T-helper 2 cell treated with Interferon-gamma antibody and Interleukin-4, amounts not matched to agents 100 ng/mL and 5 ng/mL, for 36 hours (primary cell): ENCODE results near the gene CDK14. TPM values are rescaled to one million over a fixed set of nuclear protein-coding genes. Genes with fewer than 3 reads are reported as not detected.
"Not testable (repeated sequence)": the region's sequence is repeated elsewhere in the genome, so short reads cannot be mapped to it uniquely, and the experiment has no call there.

ENCODE experiments used
- intact Hi-C: fragments of 100-400 bp; cut with micrococcal nuclease; formaldehyde crosslinking; loops from one replicate; pipeline ENCODE4 v1.15.1; 2023
- total RNA-seq: library from RNA; stranded (reverse); gene quantifications from 2 replicates; pipeline ENCODE4 v1.2.3, GENCODE V29; 2022

CDK14 gene
- total RNA-seq, 1 donor from 2014 or later = 0.09 TPM

DNA sequence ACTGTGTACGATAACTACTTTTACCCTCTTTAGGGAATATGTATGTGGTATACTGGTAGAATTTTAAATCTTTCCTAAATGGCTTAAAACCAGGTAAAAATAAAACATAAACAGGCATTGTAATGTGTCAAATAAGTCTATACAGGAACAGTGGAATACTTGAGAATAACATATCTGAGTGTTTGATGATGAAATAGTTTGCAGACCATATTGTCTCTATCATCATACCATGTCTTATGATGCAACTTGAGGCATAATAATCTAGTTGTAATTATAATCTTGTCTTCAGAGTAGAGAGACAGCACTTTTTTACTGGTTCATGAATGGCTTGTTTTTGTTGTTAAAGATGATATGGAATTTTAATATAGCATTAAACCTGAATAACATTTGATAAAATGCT, 293.5 kb downstream of the CDK14 start:
- intact Hi-C loops = no loop called here

DNA sequence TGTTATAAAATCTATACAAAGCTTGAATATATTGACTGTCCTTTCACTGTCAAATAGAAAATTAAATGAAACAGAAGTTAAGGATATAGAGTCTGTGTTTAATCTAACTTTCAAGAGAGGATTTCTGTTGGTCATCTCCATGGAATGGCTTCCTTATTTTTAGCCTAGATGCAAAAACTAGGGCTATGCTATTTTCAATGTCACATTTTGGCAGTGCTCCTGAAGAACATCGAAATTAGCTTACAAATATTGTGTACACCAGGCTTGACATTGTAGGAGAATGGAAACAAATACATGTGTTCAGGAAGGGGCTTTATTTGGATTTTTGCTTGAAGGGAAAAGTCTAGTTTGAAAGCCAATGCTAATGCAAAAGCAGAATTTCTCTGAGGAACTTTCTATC, 295.4 kb downstream of the CDK14 start:
- intact Hi-C loops = no loop called here

DNA sequence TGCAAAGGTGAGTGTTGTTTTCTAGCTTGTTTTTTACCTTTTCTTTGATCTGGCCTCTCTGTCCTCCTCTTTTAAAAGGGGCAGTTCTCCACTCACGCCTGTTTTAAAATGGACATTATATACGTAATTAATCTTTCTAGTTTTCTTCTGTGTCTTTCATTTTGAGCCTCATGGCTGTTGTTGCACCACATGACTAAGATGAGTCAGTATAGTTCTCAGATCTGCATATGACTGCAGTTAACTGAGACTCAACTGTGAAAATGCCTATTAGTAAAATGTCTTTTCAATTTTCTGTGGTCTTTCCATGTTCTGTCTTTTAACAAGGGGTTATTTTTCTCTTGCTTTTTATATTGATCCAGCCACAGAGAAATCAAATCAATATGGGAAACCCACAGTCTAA, 296.1 kb downstream of the CDK14 start:
- intact Hi-C loops = no loop called here

DNA sequence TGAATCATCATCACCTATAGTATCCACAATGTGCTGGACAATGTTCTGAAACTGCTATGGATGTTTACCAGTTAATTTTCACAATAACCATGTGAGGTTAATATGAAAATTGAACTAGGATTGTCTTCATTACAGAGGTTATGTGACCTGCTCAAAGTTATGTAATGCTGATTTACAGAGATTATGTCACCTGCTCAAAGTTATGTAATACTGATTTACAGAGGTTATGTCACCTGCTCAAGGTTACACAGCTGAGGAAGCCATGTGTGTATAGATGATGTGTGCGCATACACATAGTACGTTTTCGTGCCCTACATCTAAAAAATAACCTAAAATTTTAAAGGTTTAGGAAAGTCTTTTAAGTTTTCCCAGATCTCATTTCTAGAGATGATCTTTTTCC, 298.0 kb downstream of the CDK14 start:
- intact Hi-C loops = no loop called here

GRCh38 chr7:90896458-90896857, 300.3 kb downstream of the CDK14 start:
- intact Hi-C loops = no loop called here

DNA sequence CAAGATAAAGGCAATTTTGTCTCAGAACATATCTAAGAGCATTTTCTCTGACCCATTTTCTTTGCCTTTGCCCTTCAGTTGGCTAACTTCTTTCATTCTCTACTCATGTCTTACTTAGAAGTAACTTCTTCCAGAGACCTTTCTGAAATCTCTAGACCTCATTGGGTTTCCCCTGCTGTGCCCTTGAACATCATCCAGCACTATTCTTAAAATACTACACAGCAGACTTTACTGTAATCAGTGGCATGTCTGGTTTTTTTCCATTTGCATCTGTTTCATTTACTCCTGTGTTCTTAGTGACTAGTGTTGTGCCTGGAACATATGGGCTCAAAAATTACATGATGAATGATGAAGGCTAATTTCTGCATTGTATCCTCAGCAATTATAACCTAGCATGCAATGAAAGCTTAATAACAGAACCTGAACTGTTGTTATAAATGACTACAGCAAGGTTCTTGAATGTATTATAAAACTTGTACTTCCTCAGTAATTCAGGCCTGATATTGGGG, 301.9 kb downstream of the CDK14 start:
- intact Hi-C loops = no loop called here

- intact Hi-C loops = no loop called here
Observed at GRCh38 chr7:90900628-90901356, 304.7 kb downstream of the CDK14 start.

GRCh38 chr7:90903841-90904240, 307.7 kb downstream of the CDK14 start:
- intact Hi-C loops = no loop called here

- intact Hi-C loops = no loop called here
Observed at GRCh38 chr7:90910136-90910535, 314.0 kb downstream of the CDK14 start.

DNA sequence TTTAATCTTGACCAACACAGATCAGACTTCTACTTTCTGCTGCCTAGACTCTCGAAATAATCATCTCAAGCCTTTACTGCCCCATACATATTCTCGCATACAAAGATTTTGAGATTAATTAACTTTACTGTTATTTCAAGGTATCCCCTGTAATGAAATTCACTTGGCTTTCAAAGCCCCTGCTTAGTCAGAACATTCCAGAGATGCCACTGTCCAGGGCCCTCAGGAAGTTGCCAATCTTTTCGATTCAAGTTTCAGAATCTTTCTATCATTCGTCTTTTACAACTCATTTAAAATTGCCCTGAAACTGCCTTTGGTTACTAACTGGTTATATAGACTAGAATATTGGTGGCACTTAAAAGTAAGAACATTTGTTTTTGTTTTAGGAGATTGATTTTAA, 320.2 kb downstream of the CDK14 start:
- intact Hi-C loops = no loop called here

GRCh38 chr7:90917539-90917938, 321.4 kb downstream of the CDK14 start:
- intact Hi-C loops = no loop called here

- intact Hi-C loops = no loop called here
Observed at GRCh38 chr7:90918303-90918702, 322.2 kb downstream of the CDK14 start.

- intact Hi-C loops = no loop called here
Observed at GRCh38 chr7:90919816-90920215, 323.7 kb downstream of the CDK14 start.

- intact Hi-C loops = no loop called here
Observed at GRCh38 chr7:90920336-90920735, 324.2 kb downstream of the CDK14 start.

GRCh38 chr7:90923541-90923997, 327.4 kb downstream of the CDK14 start:
- intact Hi-C loops = no loop called here

DNA sequence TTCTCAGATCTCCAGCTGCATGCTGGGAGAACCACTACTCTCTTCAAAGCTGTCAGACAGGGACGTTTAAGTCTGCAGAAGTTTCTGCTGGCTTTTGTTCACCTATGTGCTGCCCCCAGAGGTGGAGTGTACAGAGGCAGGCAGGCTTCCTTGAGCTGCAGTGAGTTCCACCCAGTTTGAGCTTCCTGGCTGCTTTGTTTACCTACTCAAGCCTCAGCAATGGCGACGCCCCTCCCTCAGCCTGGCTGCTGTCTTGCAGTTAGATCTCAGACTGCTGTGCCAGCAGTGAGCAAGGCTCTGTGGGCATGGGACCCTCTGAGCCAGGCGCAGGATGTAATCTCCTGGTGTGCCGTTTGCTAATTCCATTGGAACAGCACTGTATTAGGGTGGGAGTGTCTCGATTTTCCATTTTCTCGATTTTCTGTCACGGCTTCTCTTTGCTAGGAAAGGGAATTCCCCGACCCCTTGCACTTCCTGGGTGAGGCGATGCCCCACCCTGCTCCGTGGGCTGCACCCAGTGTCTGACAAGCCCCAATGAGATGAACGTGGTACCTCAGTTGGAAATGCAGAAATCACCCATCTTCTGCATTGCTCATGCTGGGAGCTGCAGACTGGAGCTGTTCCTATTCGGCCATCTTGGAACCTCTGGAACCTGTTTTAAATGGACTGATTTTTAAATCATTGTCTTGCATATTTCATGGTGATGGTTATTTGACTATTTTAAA, 332.7 kb downstream of the CDK14 start:
- intact Hi-C loops = not testable (repeated sequence)

DNA sequence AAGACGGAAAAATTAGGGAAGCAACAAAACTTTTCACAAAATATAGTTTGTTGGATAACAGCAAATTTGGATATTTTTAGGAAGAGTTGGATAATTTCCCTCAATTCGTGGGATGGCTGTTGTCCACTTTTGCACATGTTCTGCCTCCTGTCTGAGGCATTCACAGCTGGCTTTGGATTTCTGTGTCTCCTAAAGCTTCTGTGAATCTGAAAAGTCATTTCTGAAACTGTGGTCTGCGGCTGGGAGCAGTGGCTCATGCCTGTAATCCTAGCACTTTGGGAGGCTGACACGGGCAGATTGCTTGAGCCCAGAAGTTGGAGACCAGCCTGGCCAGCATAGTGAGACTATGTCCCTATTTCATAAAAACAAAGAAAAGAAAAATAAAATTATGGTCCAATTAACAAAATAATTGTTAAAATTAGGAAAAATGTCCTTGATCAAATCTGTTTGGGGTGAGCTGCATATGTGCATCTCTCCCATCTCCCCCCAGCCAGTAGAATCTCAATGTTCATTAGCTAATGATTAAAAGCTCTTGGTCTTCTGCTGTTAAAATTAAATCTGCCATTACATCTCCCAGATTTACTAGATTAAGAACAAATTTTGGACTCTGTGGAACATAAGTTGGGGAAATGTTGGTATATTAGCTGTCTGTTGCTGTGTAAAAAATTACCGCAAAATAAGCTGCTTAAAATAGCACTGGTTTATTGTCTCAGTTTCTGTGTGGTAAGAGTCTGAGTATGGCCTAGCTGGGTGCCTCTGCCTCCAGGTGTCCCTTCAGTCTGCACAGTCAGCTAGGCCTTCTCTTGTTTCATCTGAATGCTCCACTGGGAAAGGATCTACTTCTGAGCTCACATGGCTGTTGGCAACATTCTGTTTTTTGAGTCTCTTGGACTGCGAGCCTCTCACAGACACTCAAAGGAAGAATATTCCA, 336.1 kb downstream of the CDK14 start:
- intact Hi-C loops = no loop called here

GRCh38 chr7:90933041-90933440, 336.9 kb downstream of the CDK14 start:
- intact Hi-C loops = no loop called here

DNA sequence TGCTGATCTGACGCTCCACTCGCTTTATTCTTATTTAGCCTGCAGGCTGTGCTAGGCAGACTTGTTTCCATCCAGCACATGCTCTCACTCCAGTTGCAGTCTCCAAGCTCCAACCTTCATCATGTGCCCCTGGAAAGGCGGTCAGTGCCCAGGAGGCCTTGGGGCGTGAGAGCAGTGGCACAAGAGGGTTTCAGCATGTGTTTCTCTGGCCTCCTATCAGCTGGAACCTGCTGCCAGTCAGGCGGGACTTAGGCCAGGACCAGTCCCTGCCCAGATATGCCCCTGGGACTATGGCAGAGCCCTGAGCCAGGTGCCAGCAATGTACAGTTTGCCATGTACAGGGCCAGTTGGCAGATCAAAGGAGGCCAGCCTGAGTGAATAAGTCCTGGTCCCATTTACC, 337.9 kb downstream of the CDK14 start:
- intact Hi-C loops = no loop called here

DNA sequence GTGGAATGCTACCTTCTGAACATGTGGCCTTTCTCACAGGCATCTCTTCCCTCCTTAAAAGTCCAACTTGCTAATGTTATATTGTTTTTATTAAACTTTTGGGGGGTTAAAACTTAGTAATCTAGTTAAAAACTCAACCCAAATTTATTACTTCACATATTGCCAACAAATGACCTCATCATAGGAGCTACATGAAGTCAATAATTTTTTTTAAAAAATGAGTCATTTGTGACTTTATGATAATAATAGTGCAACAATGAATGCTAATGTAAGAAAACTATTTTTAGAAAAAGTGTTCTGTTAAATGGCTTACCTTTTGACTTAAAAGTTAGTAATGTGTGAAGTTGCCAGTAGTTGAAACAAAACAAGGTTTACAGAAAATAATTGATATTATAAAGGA, 342.2 kb downstream of the CDK14 start:
- intact Hi-C loops = no loop called here

DNA sequence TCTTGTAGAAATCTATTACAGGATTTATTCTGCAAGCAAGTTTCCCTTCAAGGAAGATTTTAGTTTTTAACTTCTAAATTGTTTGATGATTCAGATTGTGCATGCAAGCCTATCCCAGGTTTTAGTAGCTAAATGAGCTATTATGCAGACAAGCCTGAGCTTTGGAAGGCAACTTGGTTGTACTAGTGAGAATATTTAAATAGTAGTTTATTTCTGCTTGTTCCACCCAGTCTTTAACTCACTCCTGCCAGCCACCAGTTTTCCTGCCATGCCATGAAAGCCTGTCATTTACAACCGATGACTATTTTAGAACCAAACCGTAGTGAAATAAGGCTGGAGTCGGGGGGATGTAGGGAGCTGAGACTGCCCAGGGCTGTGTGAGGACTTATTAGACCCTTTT, 343.5 kb downstream of the CDK14 start:
- intact Hi-C loops = no loop called here

GRCh38 chr7:90944021-90944420, 347.9 kb downstream of the CDK14 start:
- intact Hi-C loops = no loop called here
